ENCODE measurements around the gene SVOPL.
"Not testable (repeated sequence)": the region's sequence is repeated elsewhere in the genome, so short reads cannot be mapped to it uniquely, and the experiment has no call there.

The SVOPL gene, protein sequence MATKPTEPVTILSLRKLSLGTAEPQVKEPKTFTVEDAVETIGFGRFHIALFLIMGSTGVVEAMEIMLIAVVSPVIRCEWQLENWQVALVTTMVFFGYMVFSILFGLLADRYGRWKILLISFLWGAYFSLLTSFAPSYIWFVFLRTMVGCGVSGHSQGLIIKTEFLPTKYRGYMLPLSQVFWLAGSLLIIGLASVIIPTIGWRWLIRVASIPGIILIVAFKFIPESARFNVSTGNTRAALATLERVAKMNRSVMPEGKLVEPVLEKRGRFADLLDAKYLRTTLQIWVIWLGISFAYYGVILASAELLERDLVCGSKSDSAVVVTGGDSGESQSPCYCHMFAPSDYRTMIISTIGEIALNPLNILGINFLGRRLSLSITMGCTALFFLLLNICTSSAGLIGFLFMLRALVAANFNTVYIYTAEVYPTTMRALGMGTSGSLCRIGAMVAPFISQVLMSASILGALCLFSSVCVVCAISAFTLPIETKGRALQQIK

DNA sequence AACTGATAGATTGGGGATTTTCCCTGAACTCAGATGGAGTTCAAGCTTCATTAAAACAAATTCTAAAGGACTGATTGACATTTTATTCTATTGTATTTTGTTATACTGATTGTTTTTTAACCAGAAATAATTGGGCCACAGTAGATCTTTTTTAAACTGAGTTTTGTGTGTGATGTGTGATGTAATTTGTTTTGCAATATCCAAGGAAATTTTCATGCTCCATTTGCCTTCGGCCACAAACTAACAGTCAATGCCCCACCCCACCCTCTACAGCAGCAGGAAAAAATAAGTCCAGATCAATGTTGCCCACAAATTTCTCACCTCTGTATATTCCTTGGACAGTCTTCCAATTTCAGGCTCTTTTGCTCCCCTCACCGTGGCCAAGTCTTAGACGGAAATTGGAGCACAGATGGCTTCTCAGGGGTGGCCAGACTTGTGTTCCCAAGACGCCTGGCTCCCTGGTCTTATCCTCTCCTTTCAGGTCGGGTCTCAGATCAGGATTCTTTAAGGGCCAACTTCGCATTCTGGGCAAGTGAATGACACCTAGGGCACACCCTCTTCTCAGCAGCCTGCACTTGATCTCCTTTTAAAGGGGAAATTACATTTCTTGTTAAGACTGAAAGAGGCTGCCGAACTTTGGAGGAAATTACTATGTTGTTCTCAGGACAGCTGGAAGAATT lies at the start of gene SVOPL:
SVOPL (minus strand) TSS at position 506 of the 680 bp plus-strand sequence. CDS start 22,317 bp downstream, outside the sequence.
- DNase-seq = no peak

DNA sequence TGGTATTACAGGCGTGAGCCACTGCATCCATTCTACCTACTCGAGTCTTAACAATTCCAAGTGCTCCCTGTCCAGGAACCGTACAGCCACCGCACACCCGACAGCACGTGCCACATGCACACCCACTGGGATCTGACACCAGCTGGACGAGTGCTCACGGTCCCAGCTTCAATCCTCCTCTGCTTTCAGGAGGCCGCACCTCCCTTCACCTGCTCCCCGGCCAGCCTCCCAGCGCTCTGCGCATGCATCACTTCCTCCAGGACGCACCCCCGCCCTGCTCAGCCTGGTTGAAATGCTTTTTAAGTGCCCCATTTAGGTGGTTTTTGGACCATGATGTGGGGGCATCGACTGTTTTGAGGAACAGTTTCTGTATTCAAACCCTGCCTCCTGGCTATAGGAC lies 49.3 kb upstream of the SVOPL start:
- DNase-seq = no peak

DNA sequence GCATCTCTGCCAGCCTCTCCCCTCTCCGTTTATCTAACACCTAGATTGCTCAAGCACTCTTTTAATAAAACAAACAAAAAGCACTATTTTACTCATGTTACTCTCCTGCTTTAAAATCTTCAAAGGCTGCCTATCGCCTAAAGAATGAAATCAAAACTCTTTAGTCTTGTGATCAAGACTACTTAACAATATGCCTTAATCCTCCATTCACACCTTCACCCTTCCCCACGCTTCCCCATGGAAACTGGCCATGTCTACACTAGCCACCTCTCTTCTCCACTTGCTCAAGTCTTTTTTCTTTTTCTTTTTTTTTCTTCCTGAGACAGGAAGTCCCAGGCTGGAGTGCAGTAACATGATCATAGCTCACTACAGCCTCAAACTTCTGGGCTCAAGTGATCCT lies 48.8 kb upstream of the SVOPL start:
- DNase-seq = no peak

DNA sequence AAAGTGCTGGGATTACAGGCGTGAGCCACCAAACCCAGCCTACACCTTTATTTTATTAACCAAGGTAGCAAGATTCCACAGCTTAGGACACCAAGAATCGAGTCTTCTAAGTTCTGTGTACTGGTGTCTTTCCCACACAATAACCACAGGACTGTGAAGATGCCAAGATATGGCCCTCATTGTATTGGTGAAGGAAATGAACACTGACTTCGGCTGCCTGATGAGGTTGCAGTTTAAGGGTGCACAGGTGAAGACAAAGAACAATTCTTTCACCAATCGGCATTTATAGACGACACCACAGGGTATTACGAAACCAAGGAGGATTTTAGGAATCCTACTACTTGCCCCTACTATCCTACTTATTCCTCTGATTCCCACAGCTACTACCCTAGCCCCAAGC lies 47.5 kb upstream of the SVOPL start:
- DNase-seq = no peak

DNA sequence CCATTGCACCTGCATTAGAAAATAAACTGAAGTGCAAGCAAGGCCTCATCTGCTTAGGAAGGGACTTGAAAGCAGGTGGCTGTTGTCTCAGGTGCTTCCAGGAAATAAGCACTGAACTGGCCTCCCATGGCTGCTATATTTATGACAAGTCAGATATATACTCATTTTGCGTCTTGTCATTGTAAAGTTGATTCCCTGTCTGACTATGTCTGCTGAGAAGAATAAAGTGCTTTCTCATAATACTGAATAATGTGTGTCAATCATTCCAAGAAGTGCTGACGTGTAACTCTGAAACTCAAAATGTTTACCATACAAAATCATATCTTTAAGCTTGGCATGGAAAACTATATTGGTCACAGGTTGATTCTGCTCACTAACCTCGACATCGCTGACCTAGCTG lies 44.9 kb upstream of the SVOPL start:
- peak; percentile 86 for DNase-seq

DNA sequence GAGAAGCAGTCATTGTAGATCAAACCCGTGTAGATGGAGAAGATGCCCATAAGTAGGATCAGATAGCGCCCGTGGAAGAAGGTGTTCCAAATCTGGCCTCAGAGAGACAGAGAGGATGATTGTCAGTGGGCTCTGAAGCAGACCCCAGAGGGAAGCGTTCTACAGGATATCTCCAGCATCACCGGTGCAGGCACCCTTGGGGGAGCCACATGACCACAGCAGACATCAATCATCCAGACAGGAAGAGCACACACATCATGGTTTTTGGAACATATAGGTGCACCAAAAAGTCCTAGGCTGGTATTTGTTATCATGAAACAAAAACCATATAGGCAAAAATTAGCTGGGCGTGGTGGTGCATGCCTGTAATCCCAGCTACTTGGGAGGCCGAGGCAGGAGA lies 44.0 kb upstream of the SVOPL start:
- no peak for DNase-seq

DNA sequence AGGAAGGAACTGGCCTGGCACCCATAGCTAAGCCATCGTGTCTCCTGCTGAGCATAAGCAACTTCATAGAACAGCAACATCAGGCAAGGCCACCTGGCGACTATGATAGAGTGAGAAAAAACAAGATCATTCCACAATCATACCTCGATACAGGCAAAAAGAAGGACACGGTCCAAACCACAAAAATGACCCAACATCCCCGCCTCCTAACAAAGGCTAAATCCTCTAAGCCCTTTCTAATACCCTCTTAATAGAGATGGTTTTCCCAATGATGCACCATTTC lies 40.2 kb upstream of the SVOPL start:
- DNase-seq = no peak

DNA sequence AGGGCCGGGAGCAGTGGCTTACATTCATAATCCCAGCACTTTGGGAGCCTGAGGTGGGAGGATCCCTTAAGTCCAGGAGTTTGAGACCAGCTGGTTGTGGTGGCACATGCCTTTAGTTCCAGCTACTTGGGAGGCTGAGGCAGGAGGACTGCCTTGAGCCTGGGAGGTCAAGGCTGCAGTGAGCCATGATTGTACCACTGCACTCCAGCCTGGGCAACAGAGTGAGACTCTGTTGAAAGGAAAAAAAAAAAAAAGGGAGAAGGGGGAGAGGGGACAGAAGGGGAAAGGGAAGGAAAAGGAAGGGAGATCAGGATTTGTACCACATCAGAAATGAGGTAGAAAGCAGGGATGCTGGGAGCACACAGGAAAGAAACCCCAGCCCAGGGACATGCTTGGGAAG lies 38.7 kb upstream of the SVOPL start:
- DNase-seq = no peak

DNA sequence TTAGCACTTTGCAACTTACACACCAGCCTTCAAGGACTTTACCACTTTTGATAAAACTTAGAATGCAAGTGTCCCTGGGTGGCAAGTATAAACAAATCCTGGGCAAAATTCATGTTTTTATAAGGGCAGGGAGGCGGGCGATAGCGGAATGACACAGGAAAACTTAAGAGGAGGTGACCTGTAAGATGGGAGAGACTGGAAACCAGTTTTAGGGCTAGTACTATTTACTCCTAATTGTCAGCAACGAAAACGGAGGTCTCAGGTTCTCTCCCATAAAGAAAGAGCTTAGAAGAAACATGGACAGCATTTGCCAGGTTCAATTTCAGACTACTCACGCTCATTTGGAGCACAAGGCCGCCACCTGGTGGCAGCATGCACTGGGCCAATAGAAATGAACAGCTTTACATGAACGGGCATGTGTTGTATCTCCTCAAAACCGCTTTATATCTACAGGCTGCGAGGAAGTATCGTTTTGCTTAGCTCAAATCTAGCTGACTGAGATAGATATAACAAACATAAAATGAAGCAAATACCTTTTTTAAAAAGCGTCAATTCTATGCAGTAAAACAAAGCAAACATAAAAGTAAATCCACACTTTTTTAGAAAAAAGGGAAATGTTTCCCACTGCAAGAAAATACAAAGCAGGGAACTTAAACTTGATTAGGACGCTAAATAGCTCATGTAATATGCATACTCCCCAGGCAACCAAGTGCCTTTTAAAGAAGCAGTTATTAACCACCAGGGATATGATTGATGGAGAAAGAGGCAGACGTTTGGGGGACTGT lies 37.6 kb upstream of the SVOPL start:
- peak; percentile 85 for DNase-seq

DNA sequence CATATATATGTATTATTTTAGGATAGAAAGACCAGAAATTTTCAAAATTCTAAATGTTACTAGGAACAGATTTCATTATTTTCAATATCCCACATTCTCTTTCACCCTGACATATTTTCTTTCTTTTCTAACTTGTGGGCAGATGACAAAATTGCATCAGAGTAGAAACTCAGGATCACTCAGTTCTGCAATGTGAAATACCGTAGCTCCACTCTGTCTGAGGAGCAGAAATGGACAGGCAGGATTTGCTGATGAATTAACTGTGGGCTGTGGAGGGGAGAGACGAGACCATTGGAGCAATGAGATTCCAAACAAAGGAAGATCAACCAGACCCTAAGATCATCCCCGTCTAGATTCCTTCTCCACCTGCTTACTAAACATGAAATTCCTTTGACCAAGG lies 37.0 kb upstream of the SVOPL start:
- DNase-seq = no peak

DNA sequence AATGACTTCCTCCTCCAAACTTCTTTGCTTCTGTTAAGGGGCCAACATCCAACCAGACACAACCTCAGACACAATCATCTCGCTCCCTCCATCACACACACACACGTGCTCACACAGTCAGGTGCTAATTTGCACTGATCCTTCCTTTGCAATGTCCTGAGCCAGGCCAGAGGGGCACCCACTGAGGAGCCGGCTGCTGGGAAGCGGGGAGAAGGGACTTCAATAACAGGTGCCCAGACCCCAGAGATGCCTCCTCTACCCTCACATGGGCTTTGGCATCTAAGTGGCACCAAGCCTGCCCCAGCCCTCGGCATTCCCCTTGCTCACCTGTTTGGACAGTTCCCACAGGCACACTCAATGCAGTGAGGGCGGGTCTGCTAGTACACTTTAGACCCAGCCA lies 34.2 kb upstream of the SVOPL start:
- no peak for DNase-seq

DNA sequence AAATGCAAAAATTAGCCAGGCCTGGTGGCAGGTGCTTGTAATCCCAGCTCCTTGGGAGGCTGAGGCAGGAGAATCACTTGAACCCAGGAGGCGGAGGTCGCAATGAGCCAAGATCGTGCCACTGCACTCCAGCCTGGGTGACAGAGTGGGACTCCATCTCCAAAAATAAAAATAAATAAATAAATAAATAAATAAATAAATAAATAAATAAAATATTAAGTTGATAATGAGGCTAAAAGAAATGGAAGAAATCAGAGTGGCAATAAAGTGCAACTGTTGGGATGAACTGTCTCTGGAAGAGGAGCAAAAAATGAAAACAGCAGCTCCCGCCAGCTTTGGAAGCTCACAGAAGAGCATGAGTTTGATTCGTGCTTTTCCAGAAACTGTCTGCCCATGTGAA lies 30.6 kb upstream of the SVOPL start:
- DNase-seq = not testable (repeated sequence)

DNA sequence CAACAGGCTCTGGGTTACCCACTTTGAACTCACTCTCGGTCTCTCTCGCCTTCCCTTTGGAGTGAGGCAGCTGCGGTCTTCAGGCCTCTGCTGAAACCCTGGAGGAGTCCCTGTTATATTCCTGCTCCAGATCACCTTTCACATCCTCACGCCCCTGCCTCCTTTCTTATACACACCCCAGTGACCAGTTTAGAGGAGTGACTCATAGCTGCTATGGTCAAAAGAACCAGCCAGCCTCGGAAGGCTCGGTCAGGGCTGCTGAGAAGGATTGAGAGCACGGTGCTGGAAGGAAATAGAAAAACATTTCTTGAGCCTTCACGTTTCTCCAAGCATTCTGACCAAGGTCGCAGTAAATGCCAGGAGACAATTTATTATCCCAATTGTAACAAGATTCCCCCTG lies 28.3 kb upstream of the SVOPL start:
- no peak for DNase-seq

DNA sequence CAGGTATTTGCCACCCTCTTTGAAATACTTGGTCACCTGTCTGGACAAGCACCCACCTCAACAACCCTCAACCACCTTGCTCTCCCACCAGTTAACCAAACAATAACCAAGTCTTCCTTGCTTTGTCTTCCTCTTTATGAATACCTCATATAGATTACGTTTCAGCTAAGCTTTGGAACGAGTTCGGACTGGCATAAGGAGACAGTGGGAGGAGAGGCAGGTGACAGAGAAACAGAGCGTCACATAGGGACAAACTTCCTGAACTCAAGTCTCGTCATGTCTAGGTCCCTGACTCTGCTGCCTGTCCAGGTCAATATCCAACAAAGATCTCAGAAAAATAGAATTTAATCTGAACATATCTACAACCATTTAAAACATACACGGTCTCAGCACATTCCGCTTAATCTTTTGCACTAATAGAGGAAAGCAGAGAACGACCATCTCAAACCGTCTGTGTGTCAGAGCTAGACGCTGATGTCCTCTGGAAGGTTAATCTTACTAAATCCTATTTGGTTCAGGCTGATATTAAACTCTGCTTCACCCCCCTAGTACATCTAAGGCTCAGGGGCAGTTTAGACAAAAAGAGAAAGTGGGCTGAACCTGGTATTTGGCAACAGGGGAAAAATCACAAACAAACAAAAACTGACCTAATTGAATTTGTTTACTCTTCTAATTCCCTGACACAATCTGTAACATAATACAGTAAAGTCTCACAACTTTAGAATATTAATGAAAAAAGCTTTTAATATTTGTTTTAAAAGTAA lies 26.4 kb upstream of the SVOPL start:
- DNase-seq = no peak

DNA sequence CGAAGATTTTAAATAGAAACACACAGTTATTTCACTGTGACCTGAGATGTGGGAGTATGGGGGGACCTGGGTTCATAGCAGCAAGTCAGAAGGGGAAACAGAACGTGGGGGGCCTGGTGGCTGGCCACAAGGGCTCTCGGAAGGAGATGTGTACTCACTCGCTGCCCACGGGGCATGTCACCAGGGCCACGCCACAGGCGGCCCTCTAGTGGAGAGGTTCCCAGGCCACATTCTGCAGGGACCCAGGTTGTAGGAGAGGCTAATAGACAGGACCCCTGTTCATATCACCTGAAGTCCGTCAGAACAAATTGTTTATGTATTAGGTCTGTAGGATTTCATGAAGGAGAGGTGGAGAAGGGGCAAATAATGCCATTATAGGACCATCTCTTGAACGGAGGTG lies 25.1 kb upstream of the SVOPL start:
- DNase-seq = no peak

DNA sequence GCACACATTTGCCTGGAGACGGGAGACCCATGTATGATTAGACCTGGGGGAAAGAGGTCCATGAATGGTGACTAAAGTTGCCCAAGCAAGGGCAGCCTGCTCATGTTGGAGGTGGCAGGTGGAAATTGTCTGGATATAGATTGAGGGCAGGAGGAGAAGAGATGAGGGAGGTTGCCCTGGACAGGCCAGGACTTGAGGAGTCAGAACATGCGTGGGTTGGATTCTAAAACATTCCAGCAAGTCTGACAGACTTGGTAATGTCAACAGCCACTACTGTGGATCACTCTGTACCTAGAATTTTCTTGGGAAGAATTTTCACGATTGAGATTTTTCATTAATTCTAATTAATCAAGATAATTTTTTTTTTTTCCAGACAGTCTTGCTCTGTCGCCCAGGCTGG lies 19.1 kb upstream of the SVOPL start:
- no peak for DNase-seq

DNA sequence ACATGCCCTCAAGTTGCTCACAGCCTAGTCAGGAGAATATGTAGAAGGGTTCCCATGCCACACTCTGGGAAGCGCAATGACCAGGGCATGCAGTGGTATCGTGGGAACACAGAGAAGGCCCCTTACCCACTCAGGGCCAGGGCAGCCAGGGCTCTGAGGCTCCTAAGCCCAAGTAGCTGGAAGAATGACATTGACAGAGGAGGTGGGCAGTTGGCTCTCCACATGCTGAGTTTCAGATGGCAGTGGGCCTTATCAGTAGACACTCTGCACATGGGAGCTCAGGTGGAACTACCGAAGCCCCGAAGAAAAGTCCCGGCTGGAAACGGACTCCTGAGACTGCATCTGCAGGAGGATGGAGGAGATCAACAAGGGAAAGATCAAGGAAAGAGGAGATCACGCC lies 15.7 kb upstream of the SVOPL start:
- no peak for DNase-seq

DNA sequence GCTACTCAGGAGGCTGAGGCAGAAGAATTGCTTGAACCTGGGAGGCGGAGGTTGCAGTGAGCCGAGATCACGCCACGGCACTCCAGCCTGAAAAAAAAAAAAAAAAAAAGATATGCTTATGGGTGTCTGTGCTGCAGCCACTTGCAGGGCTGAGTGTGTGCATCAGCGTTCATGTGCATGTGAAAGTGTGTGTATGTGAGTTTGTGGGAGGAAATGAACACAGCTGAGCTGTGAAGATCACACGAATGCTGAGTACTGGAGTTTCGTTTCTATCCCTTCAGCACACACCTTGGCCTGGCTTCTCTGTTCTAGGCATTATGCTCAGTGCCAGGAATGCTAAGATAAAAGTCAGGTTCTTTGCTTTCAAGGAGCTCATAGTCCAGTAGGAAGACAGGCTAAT lies 12.0 kb upstream of the SVOPL start:
- DNase-seq = peak; percentile 35

DNA sequence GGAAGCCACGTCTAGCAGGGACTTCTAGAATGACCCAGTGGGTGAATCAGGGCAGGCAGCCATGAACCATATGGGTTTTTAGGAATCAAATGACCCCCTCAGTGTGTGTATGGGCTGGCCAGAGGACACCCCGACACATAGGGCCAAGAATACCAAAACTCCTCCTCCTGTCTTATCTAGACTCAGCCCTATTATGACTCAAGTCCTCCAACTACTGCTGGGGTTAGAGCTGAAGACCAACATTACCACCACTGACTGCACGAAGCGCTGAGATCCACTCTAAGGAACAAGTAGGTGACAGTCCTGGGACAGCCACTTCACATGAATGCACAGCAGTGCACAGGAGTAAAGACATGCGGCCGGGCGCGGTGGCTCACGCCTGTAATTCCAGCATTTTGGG lies 11.5 kb upstream of the SVOPL start:
- no peak for DNase-seq

DNA sequence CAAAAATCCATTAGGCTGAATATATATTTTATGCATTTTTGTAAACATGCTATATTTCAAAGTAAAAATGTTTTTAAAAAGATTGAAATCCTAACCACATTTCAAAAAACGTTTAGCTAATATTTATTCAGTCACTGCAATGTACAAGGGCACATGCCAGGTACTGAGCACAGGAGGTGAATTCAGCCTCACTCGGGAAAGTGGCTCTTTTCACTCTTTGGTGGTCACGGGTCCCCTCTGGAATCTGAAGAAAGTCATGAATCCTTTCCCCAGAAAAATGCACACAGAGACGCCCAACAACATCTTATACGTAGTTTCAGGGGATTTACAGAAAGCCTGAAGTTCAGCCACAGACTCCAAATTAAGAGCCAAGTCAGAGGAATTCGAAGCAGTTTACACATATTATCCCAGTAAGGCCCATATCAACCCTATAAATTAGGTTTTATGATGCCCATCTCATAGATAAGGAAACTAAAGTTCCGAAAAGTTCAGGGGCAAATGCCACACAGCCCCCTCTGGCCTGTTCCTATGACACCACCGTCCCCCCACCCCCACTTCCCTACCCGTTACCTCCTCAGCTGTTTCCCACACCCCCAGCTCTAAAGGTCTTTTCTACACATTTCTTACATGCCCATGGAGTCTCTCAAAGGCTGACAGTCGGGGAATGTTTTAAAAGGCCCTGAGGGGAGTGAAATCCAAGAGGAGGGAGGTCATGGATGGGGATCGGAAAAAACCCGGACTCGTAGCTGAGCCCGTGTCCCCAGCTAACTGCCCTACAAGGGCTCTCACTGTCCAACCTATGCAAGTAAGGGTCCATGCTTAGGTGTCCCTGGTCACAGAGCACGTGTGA lies 9.6 kb upstream of the SVOPL start:
- no peak for DNase-seq

DNA sequence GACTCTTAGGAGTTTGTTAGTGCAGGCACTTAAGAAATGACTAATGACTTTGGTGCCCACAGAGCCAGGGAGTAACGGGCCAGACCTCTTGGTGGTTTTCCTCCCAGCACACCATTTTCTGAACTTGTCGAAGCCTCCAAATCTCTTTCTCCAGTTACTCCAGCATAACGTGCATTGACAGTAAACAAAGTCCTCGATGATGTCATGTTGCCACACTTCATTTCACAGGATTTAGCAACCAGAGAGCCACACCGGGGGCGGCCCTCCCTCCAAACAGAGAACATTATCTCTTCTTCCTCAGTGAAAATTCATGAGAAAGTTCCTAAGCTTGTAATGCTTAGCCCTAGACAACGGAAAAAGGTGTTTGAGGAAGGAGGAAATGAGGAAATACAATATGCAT lies 4.0 kb upstream of the SVOPL start:
- DNase-seq = no peak

DNA sequence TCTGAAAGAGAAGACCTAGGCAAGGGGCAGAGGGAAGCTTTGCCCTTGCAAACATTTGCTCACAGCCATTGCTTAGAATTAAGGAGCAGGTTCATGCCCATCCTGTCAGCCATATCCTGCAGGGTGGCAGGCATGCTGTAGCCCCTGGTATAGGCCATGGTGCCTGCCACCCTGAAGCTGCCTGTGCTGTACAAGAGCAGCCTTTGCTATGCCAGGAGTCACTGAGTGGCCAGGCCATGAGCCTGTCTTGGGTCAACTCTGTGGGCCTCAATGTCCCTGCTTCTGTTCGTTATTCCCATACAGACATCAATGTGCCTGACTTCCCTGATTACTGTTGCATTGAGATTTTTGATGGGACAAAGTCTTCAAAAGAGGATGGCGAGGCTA lies 368 bp upstream of the SVOPL start:
- DNase-seq = no peak

Measured in activated CD4-positive, alpha-beta T cell treated with anti-CD3 and anti-CD28 coated beads, Interleukin-2, amount 50 U/mL, for 16 hours (primary cell).